IPS-15b (cell line): ENCODE measurements around the gene CA14.

Experiments
- H3K27me3 ChIP-seq: one replicate; pipeline ENCODE4 v1.6.1; 2013; ENCODE audit warnings: low read length; ENCODE audit not compliant: control insufficient read depth, insufficient read depth
- H3K36me3 ChIP-seq: one replicate; pipeline ENCODE4 v1.6.1; 2013; ENCODE audit warnings: low read length; ENCODE audit not compliant: control insufficient read depth, insufficient read depth
- H3K4me1 ChIP-seq: one replicate; pipeline ENCODE4 v1.6.1; 2013; ENCODE audit warnings: mild to moderate bottlenecking, low read length; ENCODE audit not compliant: control insufficient read depth, insufficient read depth
- H3K4me3 ChIP-seq: one replicate; pipeline ENCODE4 v1.5.1; 2013; ENCODE audit warnings: low read depth, low read length
- H3K9ac ChIP-seq: one replicate; pipeline ENCODE4 v1.6.1; 2013; ENCODE audit warnings: low read depth, mild to moderate bottlenecking, low read length
- H3K9me3 ChIP-seq: one replicate; pipeline ENCODE4 v1.6.1; 2013; ENCODE audit warnings: mild to moderate bottlenecking, low read length; ENCODE audit not compliant: control insufficient read depth, insufficient read depth

CA14 gene

GRCh38 chr1:150268340-150268704 lies 10.7 kb downstream of the CA14 start:
- Histone ChIP-seq H3K27me3 (no peaks in the 10 kb centered on the region), H3K9ac (peak overlapping the region; percentile 93), H3K4me1 (peaks cover 9% of the 10 kb centered on the region), H3K36me3 (peaks cover 24% of the 10 kb centered on the region), H3K9me3 (no peaks in the 10 kb centered on the region), H3K4me3 (peak overlapping the region; percentile 90)

- H3K27me3 ChIP-seq, result no peaks in the 10 kb centered on the region
- H3K9me3 ChIP-seq, result no peaks in the 10 kb centered on the region
- peak within 1 kb of the TSS; percentile 93 for H3K9ac ChIP-seq
- peaks cover 11% of the 10 kb centered on the region for H3K4me1 ChIP-seq
- peaks cover 21% of the 10 kb centered on the region for H3K36me3 ChIP-seq
- peak within 1 kb of the TSS; percentile 90 for H3K4me3 ChIP-seq
Measured at GRCh38 chr1:150268705-150269403, 11.3 kb downstream of the CA14 start, which contains the start of gene APH1A. Gene APH1A (minus strand): TSS chr1:150269016. CDS start chr1:150268810, 206 bp downstream.

DNA sequence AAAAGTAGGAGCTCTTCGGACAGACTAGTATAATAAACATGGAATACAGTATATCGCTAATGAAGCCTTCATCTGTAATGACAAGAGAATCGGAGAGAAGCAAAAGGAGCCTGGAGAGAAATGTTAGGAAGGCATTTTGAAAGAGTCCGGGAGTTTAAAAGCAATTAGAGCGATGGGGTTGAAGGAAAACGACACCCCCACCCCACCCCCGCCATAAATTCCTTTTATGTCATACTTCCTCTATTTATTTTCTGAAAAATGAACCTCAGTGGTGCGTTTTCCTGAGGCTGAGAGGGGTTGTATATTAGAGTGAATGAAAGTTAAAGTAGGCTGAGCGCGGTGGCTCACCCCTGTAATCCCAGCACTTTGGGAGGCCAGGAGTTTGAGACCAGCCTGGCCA lies 11.9 kb downstream of the CA14 start:
- Histone ChIP-seq H3K36me3 (peaks cover 19% of the 10 kb centered on the region), H3K9ac (peak overlapping the region; percentile 57), H3K27me3 (no peaks in the 10 kb centered on the region), H3K4me3 (peak overlapping the region; percentile 90), H3K9me3 (no peaks in the 10 kb centered on the region), H3K4me1 (peaks cover 11% of the 10 kb centered on the region)

DNA sequence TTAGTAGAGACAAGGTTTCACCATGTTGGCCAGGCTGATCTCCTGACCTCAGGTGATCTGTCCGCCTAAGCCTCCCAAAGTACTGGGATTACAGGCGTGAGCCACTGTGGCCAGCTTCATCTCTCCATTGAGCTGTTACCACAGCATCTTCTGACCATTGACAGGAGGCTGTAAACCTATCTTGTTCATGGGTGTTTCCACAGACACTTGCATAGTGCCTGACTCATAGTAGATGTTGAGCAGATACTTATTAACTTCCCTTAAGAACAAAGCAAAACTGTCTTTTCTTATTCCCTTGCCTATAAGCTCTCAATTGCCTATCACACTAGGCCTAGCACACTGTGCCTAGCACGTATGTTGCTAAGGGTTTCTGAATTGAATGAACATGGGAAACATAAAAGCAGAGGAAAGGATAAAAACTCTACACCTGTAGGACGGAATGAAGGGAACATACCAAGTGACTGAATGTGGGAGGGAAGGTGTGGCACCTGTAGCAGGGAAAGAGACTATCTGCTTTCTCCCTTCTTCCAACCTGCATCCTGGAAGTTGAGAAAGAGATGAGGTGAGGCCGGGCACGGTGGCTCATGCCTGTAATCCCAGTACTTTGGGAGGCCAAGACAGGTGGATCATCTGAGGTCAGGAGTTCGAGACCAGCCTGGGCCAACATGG lies 13.9 kb downstream of the CA14 start:
- Histone ChIP-seq H3K9ac (no peak overlapping the region), H3K36me3 (peaks cover 6% of the 10 kb centered on the region), H3K4me3 (no peak overlapping the region), H3K4me1 (peaks cover 11% of the 10 kb centered on the region), H3K27me3 (no peaks in the 10 kb centered on the region), H3K9me3 (no peaks in the 10 kb centered on the region)

- Histone ChIP-seq H3K4me3 (peak overlapping the region; percentile 50), H3K4me1 (peaks cover 9% of the 10 kb centered on the region), H3K9ac (no peak overlapping the region), H3K9me3 (no peaks in the 10 kb centered on the region), H3K36me3 (no peaks in the 10 kb centered on the region), H3K27me3 (no peaks in the 10 kb centered on the region)
Measured at GRCh38 chr1:150273311-150273710, 15.7 kb downstream of the CA14 start.

DNA sequence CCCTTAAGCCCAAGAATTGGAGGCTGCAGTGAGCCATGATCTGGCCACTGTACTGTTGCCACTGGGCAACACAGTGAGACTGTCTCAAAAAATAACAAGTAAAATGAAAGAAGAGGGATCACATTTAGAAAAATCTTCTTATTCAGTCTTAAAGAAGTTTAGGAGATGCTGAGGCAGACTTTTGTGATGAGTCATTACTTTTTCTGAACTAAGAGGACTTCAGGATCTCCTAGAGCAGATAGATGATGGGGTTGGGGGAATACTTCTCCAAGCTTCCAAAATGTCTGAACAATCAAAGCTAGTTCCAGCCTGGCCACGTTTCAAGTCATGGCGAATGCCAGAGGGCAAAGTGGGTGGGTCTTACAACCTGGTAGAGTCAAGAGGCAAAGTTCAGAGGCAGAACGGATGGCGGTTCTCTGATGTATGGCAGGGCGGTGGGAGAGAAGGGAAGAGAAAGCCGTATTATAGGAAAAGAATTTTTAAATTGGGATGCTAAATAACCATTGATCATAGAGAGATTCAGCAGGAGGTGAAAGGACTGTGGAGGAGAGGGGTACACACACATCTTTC lies 22.6 kb downstream of the CA14 start:
- no peak overlapping the region for H3K9ac ChIP-seq
- peaks cover 9% of the 10 kb centered on the region for H3K27me3 ChIP-seq
- H3K9me3 ChIP-seq, result no peaks in the 10 kb centered on the region
- peaks cover 5% of the 10 kb centered on the region for H3K36me3 ChIP-seq
- no peak overlapping the region for H3K4me3 ChIP-seq
- H3K4me1 ChIP-seq, result no peaks in the 10 kb centered on the region

- peaks cover 5% of the 10 kb centered on the region for H3K36me3 ChIP-seq
- H3K9me3 ChIP-seq, result no peaks in the 10 kb centered on the region
- peaks cover 9% of the 10 kb centered on the region for H3K27me3 ChIP-seq
- peak overlapping the region; percentile 90 for H3K4me3 ChIP-seq
- peak overlapping the region; percentile 87 for H3K9ac ChIP-seq
- no peaks in the 10 kb centered on the region for H3K4me1 ChIP-seq
Measured at GRCh38 chr1:150281221-150281757, 23.7 kb downstream of the CA14 start.

- H3K36me3 ChIP-seq, result peaks cover 10% of the 10 kb centered on the region
- peaks cover 9% of the 10 kb centered on the region for H3K27me3 ChIP-seq
- no peaks in the 10 kb centered on the region for H3K9me3 ChIP-seq
- no peaks in the 10 kb centered on the region for H3K4me1 ChIP-seq
- peak within 1 kb of the TSS; percentile 90 for H3K4me3 ChIP-seq
- peak within 1 kb of the TSS; percentile 87 for H3K9ac ChIP-seq
Measured at GRCh38 chr1:150281758-150282557, 24.4 kb downstream of the CA14 start, which contains the start of gene CIART. Gene CIART (plus strand): TSS chr1:150282554. CDS start chr1:150283268, 714 bp downstream.

DNA sequence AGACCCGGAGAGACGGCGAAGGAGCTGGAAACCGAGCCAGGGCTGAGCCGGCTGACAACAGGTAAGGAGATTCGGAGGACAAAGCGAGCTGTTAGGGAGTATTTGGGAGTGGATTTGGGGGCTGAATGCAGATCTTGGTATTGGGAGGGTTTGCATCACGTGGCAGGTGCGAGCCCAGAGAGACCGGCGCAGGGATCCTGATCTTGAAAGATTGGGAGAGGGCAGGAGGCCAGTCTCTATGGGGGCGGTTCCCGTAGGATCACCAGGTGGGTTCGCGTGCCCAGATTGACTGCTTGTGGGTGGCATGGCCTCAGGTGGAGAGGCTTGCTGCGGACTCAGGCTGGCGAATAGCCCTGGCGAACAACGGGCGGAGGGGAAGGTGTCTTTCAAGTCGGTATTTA lies 25.0 kb downstream of the CA14 start:
- Histone ChIP-seq H3K27me3 (peaks cover 9% of the 10 kb centered on the region), H3K9ac (peak overlapping the region; percentile 16), H3K36me3 (peaks cover 10% of the 10 kb centered on the region), H3K4me1 (no peaks in the 10 kb centered on the region), H3K9me3 (no peaks in the 10 kb centered on the region), H3K4me3 (peak overlapping the region; percentile 81)

- Histone ChIP-seq H3K4me1 (no peaks in the 10 kb centered on the region), H3K9me3 (no peaks in the 10 kb centered on the region), H3K36me3 (peaks cover 10% of the 10 kb centered on the region), H3K27me3 (peaks cover 9% of the 10 kb centered on the region), H3K9ac (peak overlapping the region; percentile 16), H3K4me3 (peak overlapping the region; percentile 81)
Measured at GRCh38 chr1:150283260-150283659, 25.7 kb downstream of the CA14 start.

DNA sequence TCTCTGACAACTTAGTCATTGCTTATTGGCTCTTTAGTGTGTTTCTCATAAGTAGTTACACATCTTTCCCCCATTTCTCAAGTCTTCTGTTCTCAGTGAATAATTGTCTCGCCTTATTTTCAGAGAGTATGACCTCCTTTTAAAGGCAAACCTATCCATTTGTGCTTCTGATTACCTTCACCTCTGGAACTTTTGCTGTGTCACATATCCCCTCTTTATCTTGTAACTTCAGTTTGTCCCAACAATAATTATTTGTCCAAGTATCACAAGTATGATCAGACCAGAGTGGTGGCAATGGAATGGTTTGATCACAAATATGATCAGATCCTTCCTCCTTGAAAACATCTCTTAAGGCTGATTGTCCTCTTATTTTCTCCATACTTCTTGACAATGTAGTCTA lies 30.8 kb downstream of the CA14 start:
- H3K27me3 ChIP-seq, result peaks cover 3% of the 10 kb centered on the region
- no peaks in the 10 kb centered on the region for H3K4me1 ChIP-seq
- H3K4me3 ChIP-seq, result no peak overlapping the region
- H3K36me3 ChIP-seq, result peaks cover 10% of the 10 kb centered on the region
- H3K9ac ChIP-seq, result no peak overlapping the region
- no peaks in the 10 kb centered on the region for H3K9me3 ChIP-seq
